ENCODE data around the gene AUTS2. TPM values are rescaled to one million over a fixed set of nuclear protein-coding genes. Genes with fewer than 3 reads are reported as not detected.

Gene AUTS2
- total and polyA plus RNA-seq, 10 of the 15 experiments (the other 5 are each of a cell fraction or from before 2014, with no cell fraction given): 6.4 to 55.6 (median 21.6) TPM

GRCh38 chr7:70615066-70615606 lies 1016.9 kb downstream of the AUTS2 start:
- Histone ChIP-seq H2AFZ (ENCODE audit: control insufficient read depth, low read depth, low read length) (no peak overlapping the region), H3K9me3 (replicated peaks; ENCODE audit: control insufficient read depth, insufficient read depth, low read length) (no peaks in the 10 kb centered on the region), H4K20me1 (ENCODE audit: control insufficient read depth, insufficient read depth) (no peaks in the 10 kb centered on the region), H3K4me1 (ENCODE audit: control insufficient read depth, insufficient read depth, low read length) (no peaks in the 10 kb centered on the region), H3K79me2 (ENCODE audit: control insufficient read depth, insufficient read depth, low read length) (no peaks in the 10 kb centered on the region), H3K27me3 (replicated peaks in 1 of 2; ENCODE audit: control insufficient read depth in 2 of 2, insufficient read depth in 2 of 2, low read length in 1 of 2) (no peaks in the 10 kb centered on the region), H3K27ac (ENCODE audit: control insufficient read depth, insufficient read depth) (no peak overlapping the region), H3K9ac (ENCODE audit: control insufficient read depth, insufficient read depth, low read length) (no peak overlapping the region), H3K4me2 (ENCODE audit: control insufficient read depth, insufficient read depth) (no peak overlapping the region), H3K4me3 (no peak overlapping the region), H3K36me3 (ENCODE audit: control insufficient read depth in 2 of 2, insufficient read depth in 2 of 2, low read length in 1 of 2) (no peaks in the 10 kb centered on the region; a peak in 1 of 4 replicates)
- WGBS (ENCODE audit: insufficient coverage, insufficient replicate concordance, low lambda C conversion rate, missing lambda C conversion rate): 64% methylated on average over 5 of the region's 5 CpGs
- ChIA-PET CTCF (no interaction called here), POLR2A (no interaction called here), RAD21 (ENCODE audit: unreplicated experiment) (no interaction called here), SMC1A (ENCODE audit: uncharacterized antibody, unreplicated experiment) (no interaction called here)
- FAIRE-seq: no peak
- no peak for DNase-seq (ENCODE audit: low read depth, low spot score)
- ATAC-seq: no peak
- in situ Hi-C loops (cut with MboI) (no loop called here), intact Hi-C loops (cut with micrococcal nuclease; ENCODE audit: unreplicated experiment) (no loop called here)
- no TSS peak for BruUV-seq (replicated peaks)
- TF ChIP-seq PKNOX1 (IDR thresholded peaks at IDR 0.05) (no peak), TCF3 (IDR thresholded peaks at IDR 0.05; ENCODE audit: borderline replicate concordance, insufficient read depth, low read depth, low read length) (no peak), ZZZ3 (IDR thresholded peaks at IDR 0.05; ENCODE audit: control insufficient read depth, insufficient read length, low read depth) (no peak), ZBTB33 (IDR thresholded peaks at IDR 0.05) (no peak), MEF2A (IDR thresholded peaks at IDR 0.05; ENCODE audit: insufficient read depth, low read depth, low read length) (no peak), NFXL1 (IDR thresholded peaks at IDR 0.05; ENCODE audit: borderline replicate concordance) (no peak), ELK1 (IDR thresholded peaks at IDR 0.05; ENCODE audit: low read depth, low read length) (no peak), SIX5 (IDR thresholded peaks at IDR 0.05; ENCODE audit: low read depth, low read length, severe bottlenecking) (no peak), GABPA (IDR thresholded peaks at IDR 0.05; ENCODE audit: low read depth) (no peak), ZNF24 (IDR thresholded peaks at IDR 0.05) (no peak), MTA3 (IDR thresholded peaks at IDR 0.05; ENCODE audit: borderline replicate concordance, low read length) (no peak), ZBTB40 (IDR thresholded peaks at IDR 0.05; ENCODE audit: borderline replicate concordance) (no peak), EED (IDR thresholded peaks at IDR 0.05; ENCODE audit: low read depth) (no peak), HCFC1 (IDR thresholded peaks at IDR 0.05; ENCODE audit: low read length) (no peak), POU2F2 (IDR thresholded peaks at IDR 0.05; ENCODE audit: borderline replicate concordance, low read depth, low read length) (no peak), ZNF207 (IDR thresholded peaks at IDR 0.05; ENCODE audit: borderline replicate concordance) (no peak)

Measured in GM12878 (cell line).